ENCODE data around the gene FBXW11. TPM values are rescaled to one million over a fixed set of nuclear protein-coding genes. Genes with fewer than 3 reads are reported as not detected.
A peak's percentile ranks its signal among the peaks of the same experiment; 100 is the strongest.

The FBXW11 gene
- total and polyA plus RNA-seq, 12 donors = 6.8 to 89.0 (median 60.3) TPM

DNA sequence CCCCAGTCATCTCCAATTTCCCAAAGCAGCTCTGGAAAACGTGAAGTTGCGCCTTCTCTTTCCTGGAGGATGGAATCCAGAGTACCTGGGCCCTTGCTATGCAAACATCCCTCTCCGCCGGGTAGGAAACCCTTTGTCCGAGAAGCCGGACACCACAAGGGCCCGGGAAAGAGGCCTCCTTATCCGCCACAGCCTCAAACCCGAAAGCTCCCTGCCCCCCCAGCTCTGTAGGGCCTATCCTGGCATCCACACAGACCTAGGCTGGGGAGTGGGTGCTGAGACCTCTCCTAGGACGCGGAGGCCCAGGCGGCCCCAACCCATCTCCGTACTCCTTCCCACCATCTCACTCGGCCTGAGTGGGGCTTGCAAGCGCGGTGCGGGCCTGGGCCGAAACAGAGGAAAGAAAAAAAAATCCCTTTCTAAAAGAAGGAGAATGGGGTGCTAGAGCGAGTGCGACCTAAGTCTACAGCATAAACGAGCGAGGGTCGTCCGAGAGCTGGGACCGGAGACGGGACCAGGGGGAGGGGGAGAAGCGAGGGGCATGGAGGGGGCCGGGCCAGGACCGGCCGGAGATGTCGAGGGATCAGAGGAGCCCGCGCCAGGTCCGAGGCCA is 624 bp downstream of the FBXW11 start:
- peak overlapping the region; percentile 91 to 98 (median 97) for H3K27ac ChIP-seq
- peak overlapping the region; percentile 43 to 87 (median 77) for H3K4me3 ChIP-seq
- peaks cover 37 to 52% of the 10 kb centered on the region in 2 donors for H3K4me1 ChIP-seq (replicated peaks in 1 of 2)
- 0 to 1% (median 0%) methylated on average over 32 to 34 of the region's 34 CpGs for WGBS, 4 donors
- intact Hi-C loops (cut with DNase I) = loop anchor here in 1 of 2 donors (10.0 kb wide), 1 partner anchor 91 kb away; no protein-coding TSS in a partner anchor
- DNase-seq = peak; percentile 25 to 64 (median 46)
- H3K36me3 ChIP-seq (replicated peaks in 1 of 2) = no peaks in the 10 kb centered on the region
- no peaks in the 10 kb centered on the region for H3K9me3 ChIP-seq (replicated peaks in 1 of 3)
- TF ChIP-seq POLR2A (IDR thresholded peaks at IDR 0.05) (no peak), CTCF (IDR thresholded peaks at IDR 0.05) (no peak)
- no peaks in the 10 kb centered on the region for H3K27me3 ChIP-seq

- TF ChIP-seq CTCF (IDR thresholded peaks at IDR 0.05) (no peak), POLR2A (IDR thresholded peaks at IDR 0.05) (no peak)
- Histone ChIP-seq H3K4me1 (replicated peaks in 1 of 2) (peaks cover 37 to 60% of the 10 kb centered on the region in 2 donors), H3K9me3 (replicated peaks in 1 of 3) (no peaks in the 10 kb centered on the region), H3K4me3 (peak overlapping the region in 1 of 4 donors; percentile 87), H3K27me3 (no peaks in the 10 kb centered on the region), H3K27ac (peak overlapping the region; percentile 91 to 98 (median 97)), H3K36me3 (replicated peaks in 1 of 2) (no peaks in the 10 kb centered on the region)
- intact Hi-C loops (cut with DNase I) = loop anchor here in 1 of 2 donors (10.0 kb wide), 1 partner anchor 90 kb away; no protein-coding TSS in a partner anchor
- peak in 2 of 7 donors; percentile 19 to 24 for DNase-seq
- WGBS, 4 donors = 16 to 28% (median 22%) methylated on average over 3 of the region's 3 CpGs
Measured at GRCh38 chr5:172004824-172005237, 1.6 kb downstream of the FBXW11 start.

- intact Hi-C loops (cut with DNase I) = loop anchor here in 1 of 2 donors (10.0 kb wide), 1 partner anchor 89 kb away; no protein-coding TSS in a partner anchor
Measured at GRCh38 chr5:172003746-172004145, 2.7 kb downstream of the FBXW11 start.

More at GRCh38 chr5:172003746-172004145, 2.7 kb downstream of the FBXW11 start:
- peaks cover 37 to 67% of the 10 kb centered on the region in 2 donors for H3K4me1 ChIP-seq (replicated peaks in 1 of 2)
- H3K9me3 ChIP-seq (replicated peaks in 1 of 3) = no peaks in the 10 kb centered on the region
- peak overlapping the region in 1 of 4 donors; percentile 29 for H3K4me3 ChIP-seq
- WGBS, 4 donors = 7 to 16% (median 13%) methylated on average over 1 of the region's 1 CpG
- H3K27me3 ChIP-seq = no peaks in the 10 kb centered on the region
- TF ChIP-seq CTCF (IDR thresholded peaks at IDR 0.05) = no peak
- TF ChIP-seq POLR2A (IDR thresholded peaks at IDR 0.05) = no peak
- H3K27ac ChIP-seq = peak overlapping the region in 2 of 5 donors; percentile 14 to 98
- no peaks in the 10 kb centered on the region for H3K36me3 ChIP-seq (replicated peaks in 1 of 2)
- DNase-seq = no peak

Measured in adrenal gland (tissue), 12 donors.